ENCODE measurements around the gene CERK. TPM values are rescaled to one million over a fixed set of nuclear protein-coding genes. Genes with fewer than 3 reads are reported as not detected.

The CERK gene
- total RNA-seq, 1 experiment from 2014 or later, result 45.6 TPM

DNA sequence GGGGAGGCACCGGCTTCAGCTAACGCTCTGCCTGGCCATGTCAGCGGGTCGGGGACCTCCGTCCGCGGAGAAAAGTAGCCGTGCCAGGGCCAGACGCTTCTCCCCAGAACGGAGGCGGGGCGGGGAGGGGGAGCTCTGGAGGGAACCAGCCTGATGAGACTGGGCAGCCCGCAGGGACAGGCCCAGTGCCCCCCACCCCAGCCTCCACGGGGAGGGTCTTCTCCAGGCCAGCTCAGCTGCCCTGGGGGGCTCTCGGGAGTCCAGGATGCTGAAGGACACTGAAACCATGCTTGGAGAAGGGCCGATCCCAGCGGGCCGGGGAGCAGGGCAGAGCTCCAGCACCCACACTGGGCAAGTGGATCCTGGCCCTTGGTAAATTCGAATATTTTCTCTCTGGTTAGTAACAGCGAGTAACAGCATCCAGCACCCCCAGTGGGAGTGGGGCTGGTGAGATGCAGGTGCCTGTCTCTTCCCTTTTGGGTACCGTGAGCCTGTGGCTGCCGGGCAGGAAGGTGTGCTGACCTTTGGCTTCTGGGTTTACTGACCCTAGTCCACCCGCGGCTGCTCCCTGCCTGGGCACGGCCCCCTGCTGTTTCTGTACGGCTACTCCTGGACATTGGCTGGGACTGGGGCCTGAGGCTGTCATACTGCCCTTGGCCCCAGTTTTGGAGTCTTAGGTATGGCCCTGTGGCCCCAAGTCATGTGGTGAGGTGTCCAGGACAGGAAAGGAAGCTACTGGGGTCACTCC lies 82.0 kb downstream of the CERK start:
- no peak overlapping the region for H3K4me3 Mint-ChIP-seq
- ATAC-seq (no peak), DNase-seq (ENCODE audit: low spot score) (no peak)
- H3K36me3 Mint-ChIP-seq, result no peaks in the 10 kb centered on the region
- POLR2A ChIA-PET, result interaction anchor here (0.6 kb wide), 1 partner anchor 19 kb away, joined by 3 read pairs; no protein-coding TSS in a partner anchor
- no peak overlapping the region for H3K27ac Mint-ChIP-seq
- peaks cover 14% of the 10 kb centered on the region for H3K4me1 Mint-ChIP-seq
- CTCF ChIA-PET, result interaction anchor here (1.0 to 1.6 kb wide), 2 partner anchors 92 to 288 kb away, joined by 3 to 6 read pairs; no protein-coding TSS in a partner anchor
- TF ChIP-seq ESRRA (CRISPR knock-in tag; IDR thresholded peaks at IDR 0.05; ENCODE audit: borderline replicate concordance), result no peak
- TF ChIP-seq SMAD4 (CRISPR knock-in tag; IDR thresholded peaks at IDR 0.05), result no peak
- no peak for TF ChIP-seq ZNF263 (CRISPR knock-in tag; IDR thresholded peaks at IDR 0.05; ENCODE audit: low read depth)
- TF ChIP-seq, protein P1, sequence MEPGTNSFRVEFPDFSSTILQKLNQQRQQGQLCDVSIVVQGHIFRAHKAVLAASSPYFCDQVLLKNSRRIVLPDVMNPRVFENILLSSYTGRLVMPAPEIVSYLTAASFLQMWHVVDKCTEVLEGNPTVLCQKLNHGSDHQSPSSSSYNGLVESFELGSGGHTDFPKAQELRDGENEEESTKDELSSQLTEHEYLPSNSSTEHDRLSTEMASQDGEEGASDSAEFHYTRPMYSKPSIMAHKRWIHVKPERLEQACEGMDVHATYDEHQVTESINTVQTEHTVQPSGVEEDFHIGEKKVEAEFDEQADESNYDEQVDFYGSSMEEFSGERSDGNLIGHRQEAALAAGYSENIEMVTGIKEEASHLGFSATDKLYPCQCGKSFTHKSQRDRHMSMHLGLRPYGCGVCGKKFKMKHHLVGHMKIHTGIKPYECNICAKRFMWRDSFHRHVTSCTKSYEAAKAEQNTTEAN (CRISPR knock-in tag; IDR thresholded peaks at IDR 0.05), result no peak
- TF ChIP-seq NFATC4 (CRISPR knock-in tag; IDR thresholded peaks at IDR 0.05), result no peak
- TF ChIP-seq, protein P2, sequence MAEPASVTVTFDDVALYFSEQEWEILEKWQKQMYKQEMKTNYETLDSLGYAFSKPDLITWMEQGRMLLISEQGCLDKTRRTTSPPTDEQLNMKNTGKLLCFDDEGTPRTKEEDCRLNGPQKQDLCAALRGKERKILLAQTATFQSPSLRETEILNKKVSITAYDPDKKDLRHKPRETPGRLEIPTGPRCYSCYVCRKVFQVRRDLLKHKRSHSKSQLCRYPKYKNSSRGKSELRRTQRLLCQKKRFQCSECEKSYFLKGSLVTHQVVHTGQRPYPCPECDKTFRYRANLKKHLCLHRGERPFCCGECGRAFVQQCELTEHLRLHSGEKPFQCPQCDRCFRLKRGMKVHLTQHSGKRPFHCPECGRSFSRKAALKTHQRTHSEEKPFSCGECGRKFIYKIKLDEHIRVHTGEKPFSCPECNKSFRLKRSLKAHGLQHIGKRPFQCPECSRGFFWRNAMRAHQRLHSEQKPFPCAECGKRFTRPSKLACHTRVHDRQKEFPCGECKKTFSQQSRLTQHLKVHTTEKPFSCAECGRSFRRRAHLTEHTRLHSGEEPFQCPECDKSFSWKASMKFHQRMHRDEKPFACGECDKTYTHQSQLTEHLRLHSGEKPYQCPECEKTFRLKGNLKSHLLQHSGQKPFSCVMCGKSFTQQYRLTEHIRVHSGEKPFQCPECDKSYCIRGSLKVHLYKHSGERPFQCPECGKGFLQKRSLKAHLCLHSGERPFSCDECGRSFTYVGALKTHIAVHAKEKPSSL (CRISPR knock-in tag; conservative IDR thresholded peaks at IDR 0.05), result no peak
- TF ChIP-seq NR3C1 (CRISPR knock-in tag; conservative IDR thresholded peaks at IDR 0.05; ENCODE audit: low read depth), result no peak
- TF ChIP-seq, protein P3, sequence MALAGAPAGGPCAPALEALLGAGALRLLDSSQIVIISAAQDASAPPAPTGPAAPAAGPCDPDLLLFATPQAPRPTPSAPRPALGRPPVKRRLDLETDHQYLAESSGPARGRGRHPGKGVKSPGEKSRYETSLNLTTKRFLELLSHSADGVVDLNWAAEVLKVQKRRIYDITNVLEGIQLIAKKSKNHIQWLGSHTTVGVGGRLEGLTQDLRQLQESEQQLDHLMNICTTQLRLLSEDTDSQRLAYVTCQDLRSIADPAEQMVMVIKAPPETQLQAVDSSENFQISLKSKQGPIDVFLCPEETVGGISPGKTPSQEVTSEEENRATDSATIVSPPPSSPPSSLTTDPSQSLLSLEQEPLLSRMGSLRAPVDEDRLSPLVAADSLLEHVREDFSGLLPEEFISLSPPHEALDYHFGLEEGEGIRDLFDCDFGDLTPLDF (CRISPR knock-in tag; IDR thresholded peaks at IDR 0.05), result no peak
- TF ChIP-seq ZNF121 (CRISPR knock-in tag; IDR thresholded peaks at IDR 0.05), result no peak
- no peak for TF ChIP-seq RORB (CRISPR knock-in tag; IDR thresholded peaks at IDR 0.05)
- TF ChIP-seq, protein P4, sequence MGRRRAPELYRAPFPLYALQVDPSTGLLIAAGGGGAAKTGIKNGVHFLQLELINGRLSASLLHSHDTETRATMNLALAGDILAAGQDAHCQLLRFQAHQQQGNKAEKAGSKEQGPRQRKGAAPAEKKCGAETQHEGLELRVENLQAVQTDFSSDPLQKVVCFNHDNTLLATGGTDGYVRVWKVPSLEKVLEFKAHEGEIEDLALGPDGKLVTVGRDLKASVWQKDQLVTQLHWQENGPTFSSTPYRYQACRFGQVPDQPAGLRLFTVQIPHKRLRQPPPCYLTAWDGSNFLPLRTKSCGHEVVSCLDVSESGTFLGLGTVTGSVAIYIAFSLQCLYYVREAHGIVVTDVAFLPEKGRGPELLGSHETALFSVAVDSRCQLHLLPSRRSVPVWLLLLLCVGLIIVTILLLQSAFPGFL (CRISPR knock-in tag; IDR thresholded peaks at IDR 0.05; ENCODE audit: borderline replicate concordance), result no peak
- TF ChIP-seq ZBTB21 (CRISPR knock-in tag; IDR thresholded peaks at IDR 0.05; ENCODE audit: borderline replicate concordance), result no peak
- TF ChIP-seq, protein P5, sequence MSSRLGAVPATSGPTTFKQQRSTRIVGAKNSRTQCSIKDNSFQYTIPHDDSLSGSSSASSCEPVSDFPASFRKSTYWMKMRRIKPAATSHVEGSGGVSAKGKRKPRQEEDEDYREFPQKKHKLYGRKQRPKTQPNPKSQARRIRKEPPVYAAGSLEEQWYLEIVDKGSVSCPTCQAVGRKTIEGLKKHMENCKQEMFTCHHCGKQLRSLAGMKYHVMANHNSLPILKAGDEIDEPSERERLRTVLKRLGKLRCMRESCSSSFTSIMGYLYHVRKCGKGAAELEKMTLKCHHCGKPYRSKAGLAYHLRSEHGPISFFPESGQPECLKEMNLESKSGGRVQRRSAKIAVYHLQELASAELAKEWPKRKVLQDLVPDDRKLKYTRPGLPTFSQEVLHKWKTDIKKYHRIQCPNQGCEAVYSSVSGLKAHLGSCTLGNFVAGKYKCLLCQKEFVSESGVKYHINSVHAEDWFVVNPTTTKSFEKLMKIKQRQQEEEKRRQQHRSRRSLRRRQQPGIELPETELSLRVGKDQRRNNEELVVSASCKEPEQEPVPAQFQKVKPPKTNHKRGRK (CRISPR knock-in tag; IDR thresholded peaks at IDR 0.05; ENCODE audit: borderline replicate concordance), result no peak
- no peak for TF ChIP-seq ZNF396 (CRISPR knock-in tag; IDR thresholded peaks at IDR 0.05; ENCODE audit: borderline replicate concordance)
- no peak for TF ChIP-seq FOXJ3 (CRISPR knock-in tag; IDR thresholded peaks at IDR 0.05; ENCODE audit: borderline replicate concordance)
- no peak for TF ChIP-seq TP53 (CRISPR knock-in tag; IDR thresholded peaks at IDR 0.05)
- no peaks in the 10 kb centered on the region for H3K27me3 Mint-ChIP-seq (ENCODE audit: low read depth)
- no peaks in the 10 kb centered on the region for H3K9me3 Mint-ChIP-seq

All from WTC11 (cell line).